PC-3 (cell line): ENCODE measurements around the gene GLRA3. TPM values are rescaled to one million over a fixed set of nuclear protein-coding genes. Genes with fewer than 3 reads are reported as not detected.

Experiments
- ATAC-seq: fragments of 200-7000 bp; cut with Tn5 transposase; 2 replicates; pipeline ENCODE4 v1.9.1; 2020; ENCODE audit warnings: mild to moderate bottlenecking, moderate library complexity
- BruUV-seq: library from RNA; stranded (reverse); fragments of 400-500 nt; replicated peaks from 2 replicates; lab custom pipeline; 2021; lab: Mats Ljungman, UMichigan
- CTCF ChIA-PET: fragments of 300-600 bp; sonication (Branson Sonifier 250); formaldehyde crosslinking; loops from one replicate; lab custom pipeline; 2022; ENCODE audit warnings: antibody characterized with exemption; lab: Charles Lee
- POLR2A ChIA-PET: fragments of 300-600 bp; sonication (Branson Sonifier 250); formaldehyde crosslinking; loops from one replicate; lab custom pipeline; 2022; ENCODE audit warnings: antibody characterized with exemption; ENCODE audit not compliant: unreplicated experiment; lab: Charles Lee
- DNase-seq: peaks from one replicate; pipeline ENCODE4 v3.0.0-alpha.2; 2015
- H2AFZ ChIP-seq: fragments of 300-600 bp; sonication (generic); 2 replicates; pipeline ENCODE4 v1.6.0; 2016; ENCODE audit warnings: antibody characterized with exemption, low read length
- H3F3A ChIP-seq: fragments of 300-600 bp; sonication (generic); one replicate; pipeline ENCODE4 v1.6.0; 2017; ENCODE audit warnings: antibody characterized with exemption, low read length, control low read depth, mild to moderate bottlenecking; ENCODE audit not compliant: unreplicated experiment
- H3K27ac ChIP-seq: fragments of 300-600 bp; sonication (generic); 2 replicates; pipeline ENCODE4 v1.5.1; 2016; ENCODE audit warnings: mild to moderate bottlenecking, low read length
- H3K27me3 ChIP-seq: fragments of 300-600 bp; sonication (generic); 2 replicates; pipeline ENCODE4 v1.6.1; 2016; ENCODE audit warnings: low read length, mixed read lengths
- H3K36me3 ChIP-seq: fragments of 300-600 bp; sonication (generic); 2 replicates; pipeline ENCODE4 v1.6.1; 2016; ENCODE audit warnings: low read depth, mixed run types, low read length, mixed read lengths
- H3K4me1 ChIP-seq: fragments of 300-600 bp; sonication (generic); 2 replicates; pipeline ENCODE4 v1.5.1; 2016; ENCODE audit warnings: low read length; ENCODE audit not compliant: insufficient read depth
- H3K4me2 ChIP-seq: fragments of 300-600 bp; sonication (generic); 2 replicates; pipeline ENCODE4 v1.6.0; 2016; ENCODE audit warnings: low read length
- H3K4me3 ChIP-seq: fragments of 300-600 bp; sonication (generic); 2 replicates; pipeline ENCODE4 v1.5.1; 2016; ENCODE audit warnings: mild to moderate bottlenecking, low read length, mixed read lengths
- H3K79me2 ChIP-seq: fragments of 300-600 bp; sonication (generic); 2 replicates; pipeline ENCODE4 v1.6.1; 2017; ENCODE audit warnings: low read length, mixed read lengths
- H3K9ac ChIP-seq: fragments of 300-600 bp; sonication (generic); 2 replicates; pipeline ENCODE4 v1.6.0; 2016; ENCODE audit warnings: mild to moderate bottlenecking, low read length
- H3K9me2 ChIP-seq: fragments of 300-600 bp; sonication (generic); replicated peaks from 2 replicates; pipeline ENCODE4 v1.6.1; 2016; ENCODE audit warnings: mixed run types, low read length, mixed read lengths
- H3K9me3 ChIP-seq: fragments of 300-600 bp; sonication (generic); 2 replicates; pipeline ENCODE4 v1.6.1; 2016; ENCODE audit warnings: low read length, mixed read lengths
- H4K20me1 ChIP-seq: fragments of 300-600 bp; sonication (generic); 2 replicates; pipeline ENCODE4 v1.6.1; 2016; ENCODE audit warnings: low read length, mixed read lengths
- EZH2 ChIP-seq: fragments of 300-600 bp; sonication (generic); IDR thresholded peaks from one replicate; pipeline ENCODE4 v1.6.1; 2017; ENCODE audit warnings: antibody characterized with exemption, mild to moderate bottlenecking, low read length; ENCODE audit not compliant: unreplicated experiment
- EZH2phosphoT487 ChIP-seq: fragments of 300-600 bp; sonication (generic); IDR thresholded peaks from 2 replicates; pipeline ENCODE4 v1.6.1; 2018; ENCODE audit warnings: mild to moderate bottlenecking, antibody characterized with exemption, low read length, borderline replicate concordance
- intact Hi-C: fragments of 100-400 bp; cut with micrococcal nuclease; formaldehyde crosslinking; loops from 2 replicates; pipeline ENCODE4 v1.9.0; 2023
- total RNA-seq: library from RNA; depleted of rRNA; stranded (reverse); fragments of >200 nt; gene quantifications from 2 replicates; pipeline ENCODE4 v1.2.3, GENCODE V29; 2014
- TF ChIP-seq, protein P1 (sequence below): fragments of 300-600 bp; sonication (generic); conservative IDR thresholded peaks from 2 replicates; pipeline ENCODE4 v1.5.1; 2017; ENCODE audit warnings: antibody characterized with exemption, low read depth, mild to moderate bottlenecking, low read length

GLRA3 gene
- total RNA-seq, 1 experiment from 2014 or later = not detected

DNA sequence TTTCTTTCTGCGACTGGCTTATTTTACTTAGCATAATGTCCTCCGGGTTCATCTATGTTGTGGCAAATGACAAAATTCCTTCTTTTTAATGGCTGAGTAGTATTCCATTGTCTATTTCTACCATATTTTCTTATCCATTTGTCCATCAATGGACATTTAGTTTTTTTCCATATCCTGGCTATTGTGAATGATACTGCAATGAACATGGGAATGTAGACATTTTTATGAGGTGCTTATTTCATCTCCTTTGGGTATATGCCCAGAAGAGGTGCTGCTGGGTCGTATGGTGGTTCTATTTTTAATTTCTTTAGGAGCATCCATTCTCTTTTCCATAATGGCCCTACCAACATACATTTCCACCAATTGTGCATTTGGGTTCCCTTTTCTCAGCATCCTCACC lies 230.2 kb downstream of the GLRA3 start:
- Histone ChIP-seq H3K4me1 (peaks cover 34% of the 10 kb centered on the region), H3K4me2 (no peak overlapping the region), H3K27me3 (no peaks in the 10 kb centered on the region), H3F3A (no peaks in the 10 kb centered on the region), H3K9ac (no peak overlapping the region), H3K27ac (no peak overlapping the region), H4K20me1 (no peaks in the 10 kb centered on the region), H2AFZ (no peak overlapping the region), H3K9me2 (no peaks in the 10 kb centered on the region), H3K9me3 (no peaks in the 10 kb centered on the region), H3K36me3 (no peaks in the 10 kb centered on the region), H3K4me3 (no peak overlapping the region), H3K79me2 (no peaks in the 10 kb centered on the region)
- no peak for TF ChIP-seq EZH2phosphoT487
- no peak for TF ChIP-seq EZH2
- TF ChIP-seq, protein P1, sequence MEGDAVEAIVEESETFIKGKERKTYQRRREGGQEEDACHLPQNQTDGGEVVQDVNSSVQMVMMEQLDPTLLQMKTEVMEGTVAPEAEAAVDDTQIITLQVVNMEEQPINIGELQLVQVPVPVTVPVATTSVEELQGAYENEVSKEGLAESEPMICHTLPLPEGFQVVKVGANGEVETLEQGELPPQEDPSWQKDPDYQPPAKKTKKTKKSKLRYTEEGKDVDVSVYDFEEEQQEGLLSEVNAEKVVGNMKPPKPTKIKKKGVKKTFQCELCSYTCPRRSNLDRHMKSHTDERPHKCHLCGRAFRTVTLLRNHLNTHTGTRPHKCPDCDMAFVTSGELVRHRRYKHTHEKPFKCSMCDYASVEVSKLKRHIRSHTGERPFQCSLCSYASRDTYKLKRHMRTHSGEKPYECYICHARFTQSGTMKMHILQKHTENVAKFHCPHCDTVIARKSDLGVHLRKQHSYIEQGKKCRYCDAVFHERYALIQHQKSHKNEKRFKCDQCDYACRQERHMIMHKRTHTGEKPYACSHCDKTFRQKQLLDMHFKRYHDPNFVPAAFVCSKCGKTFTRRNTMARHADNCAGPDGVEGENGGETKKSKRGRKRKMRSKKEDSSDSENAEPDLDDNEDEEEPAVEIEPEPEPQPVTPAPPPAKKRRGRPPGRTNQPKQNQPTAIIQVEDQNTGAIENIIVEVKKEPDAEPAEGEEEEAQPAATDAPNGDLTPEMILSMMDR = no peak
- intact Hi-C loops = no loop called here
- no peak for DNase-seq
- CTCF ChIA-PET = no interaction called here
- POLR2A ChIA-PET = no interaction called here
- no TSS peak for BruUV-seq
- ATAC-seq = no peak

DNA sequence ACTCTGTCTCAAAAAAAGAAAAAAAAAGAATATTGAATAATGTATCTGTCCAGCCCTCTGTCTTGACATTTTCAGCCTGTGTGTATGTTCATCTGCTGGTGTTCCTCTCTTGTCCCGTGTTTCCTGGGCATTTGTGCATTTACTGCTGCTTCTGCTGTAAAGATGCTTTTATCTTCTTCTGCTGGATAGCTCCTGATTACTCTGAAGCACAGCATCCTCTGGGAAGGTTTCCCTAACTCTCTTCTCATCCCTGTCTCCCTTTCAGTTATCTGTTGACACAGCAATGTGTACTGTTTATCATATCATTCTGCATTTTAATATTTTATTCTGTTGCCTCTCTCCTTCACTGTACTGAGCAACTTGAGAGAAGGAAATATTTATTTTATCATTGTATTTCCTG lies 232.5 kb downstream of the GLRA3 start:
- intact Hi-C loops = no loop called here
- H3K9me2 ChIP-seq = no peaks in the 10 kb centered on the region
- BruUV-seq = no TSS peak
- ChIA-PET POLR2A (no interaction called here), CTCF (interaction anchor here (0.7 kb wide), 1 partner anchor 106 kb away, joined by 5 read pairs; no protein-coding TSS in a partner anchor)
- no peak overlapping the region for H3K9ac ChIP-seq
- no peaks in the 10 kb centered on the region for H3K9me3 ChIP-seq
- H3K4me3 ChIP-seq = no peak overlapping the region
- no peak overlapping the region for H2AFZ ChIP-seq
- TF ChIP-seq, protein P1 = no peak
- TF ChIP-seq EZH2phosphoT487 (no peak), EZH2 (no peak)
- ATAC-seq (no peak), DNase-seq (no peak)
- H3K27ac ChIP-seq = no peak overlapping the region
- H3F3A ChIP-seq = no peaks in the 10 kb centered on the region
- no peaks in the 10 kb centered on the region for H4K20me1 ChIP-seq
- H3K4me1 ChIP-seq = peaks cover 35% of the 10 kb centered on the region
- no peak overlapping the region for H3K4me2 ChIP-seq
- no peaks in the 10 kb centered on the region for H3K27me3 ChIP-seq
- H3K36me3 ChIP-seq = no peaks in the 10 kb centered on the region
- no peaks in the 10 kb centered on the region for H3K79me2 ChIP-seq

DNA sequence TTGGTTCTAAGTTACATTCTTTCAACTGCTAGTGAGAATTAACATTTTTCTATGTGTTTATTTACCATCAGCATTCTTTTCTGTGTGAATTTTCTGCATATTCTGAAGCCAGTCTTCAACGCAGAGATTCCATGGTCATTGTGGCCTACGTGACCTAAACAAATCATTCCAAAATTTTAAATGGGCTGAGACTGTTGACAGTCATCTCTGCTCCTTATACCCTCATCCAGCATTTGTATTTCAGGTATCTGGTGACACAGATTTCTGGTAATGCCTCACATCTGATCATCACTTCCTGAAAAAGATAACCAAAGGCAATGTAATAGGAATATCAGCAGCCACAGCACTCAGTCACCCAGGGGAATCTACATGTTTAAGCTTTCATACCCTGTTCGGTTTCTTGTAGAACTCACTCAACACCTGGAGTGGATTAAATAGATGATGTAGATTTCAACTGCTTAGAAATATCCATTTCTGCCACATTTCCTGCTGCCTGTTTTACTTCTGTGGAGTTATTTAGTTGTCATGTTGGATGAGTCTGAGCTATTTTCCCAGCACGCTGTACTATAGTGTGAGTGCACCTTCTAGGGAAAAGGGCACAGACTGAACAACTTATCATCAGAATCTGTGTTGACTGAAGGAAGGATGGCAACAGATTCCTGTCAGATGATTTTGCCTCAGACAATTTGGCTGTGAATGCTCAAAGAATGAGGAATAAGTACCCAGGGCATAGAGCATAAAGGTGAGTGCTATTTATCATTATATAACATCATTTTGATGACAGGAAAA lies 233.7 kb downstream of the GLRA3 start:
- TF ChIP-seq EZH2phosphoT487 (no peak), EZH2 (no peak)
- TF ChIP-seq, protein P1 = no peak
- Histone ChIP-seq H3K79me2 (no peaks in the 10 kb centered on the region), H2AFZ (peak overlapping the region; percentile 51), H3K9me2 (no peaks in the 10 kb centered on the region), H4K20me1 (no peaks in the 10 kb centered on the region), H3K27me3 (no peaks in the 10 kb centered on the region), H3K4me1 (peaks cover 27% of the 10 kb centered on the region), H3K9ac (no peak overlapping the region), H3K9me3 (no peaks in the 10 kb centered on the region), H3K27ac (peak overlapping the region; percentile 70), H3K4me2 (peak overlapping the region; percentile 57), H3K36me3 (no peaks in the 10 kb centered on the region), H3K4me3 (no peak overlapping the region; the same call in 1 of the 2 replicates), H3F3A (no peaks in the 10 kb centered on the region)
- ChIA-PET CTCF (no interaction called here), POLR2A (no interaction called here)
- DNase-seq = peak; percentile 71
- peak; percentile 74 for ATAC-seq
- TSS peak; percentile 74 for BruUV-seq
- intact Hi-C loops = no loop called here
